Measurements from ENCODE around the gene PLPPR4.

GRCh38 chr1:99232172-99232571, 32.1 kb upstream of the PLPPR4 start:
- TF ChIP-seq CTCF (IDR thresholded peaks at IDR 0.05), result no peak
- TF ChIP-seq EZH2 (IDR thresholded peaks at IDR 0.05; ENCODE audit: borderline replicate concordance, insufficient read depth, low read depth, low read length, poor library complexity, severe bottlenecking), result no peak

Data from B cell (primary cell).